Endodermal cell (in vitro differentiated cells): ENCODE data around the gene MLLT1. TPM values are rescaled to one million over a fixed set of nuclear protein-coding genes. Genes with fewer than 3 reads are reported as not detected.

ENCODE experiments used
- DNase-seq: peaks from one replicate; pipeline ENCODE4 v3.0.0-alpha.2; 2017
- H3K27ac ChIP-seq: 2 replicates; pipeline ENCODE4 v1.5.1; 2013; ENCODE audit warnings: mild to moderate bottlenecking, low read depth, low read length, moderate library complexity
- H3K27me3 ChIP-seq: 2 replicates; pipeline ENCODE4 v1.6.1; 2013; ENCODE audit warnings: mild to moderate bottlenecking, low read length, moderate library complexity; ENCODE audit not compliant: insufficient read depth, control insufficient read depth, poor library complexity, severe bottlenecking
- H3K36me3 ChIP-seq: 2 replicates; pipeline ENCODE4 v1.7.0; 2013; ENCODE audit warnings: mild to moderate bottlenecking, low read length, moderate library complexity; ENCODE audit not compliant: control insufficient read depth, insufficient read depth
- H3K4me1 ChIP-seq: one replicate; pipeline ENCODE4 v1.7.0; 2013; ENCODE audit warnings: low read length; ENCODE audit not compliant: control insufficient read depth, insufficient read depth
- H3K4me3 ChIP-seq: 2 replicates; pipeline ENCODE4 v1.5.1; 2013; ENCODE audit warnings: mild to moderate bottlenecking, low read length, moderate library complexity
- H3K9ac ChIP-seq: 2 replicates; pipeline ENCODE4 v1.6.1; 2013; ENCODE audit warnings: mild to moderate bottlenecking, low read length, moderate library complexity; ENCODE audit not compliant: poor library complexity, severe bottlenecking; ENCODE audit errors: extremely low read depth
- H3K9me3 ChIP-seq: 2 replicates; pipeline ENCODE4 v1.6.1; 2013; ENCODE audit warnings: mild to moderate bottlenecking, low read length, moderate library complexity; ENCODE audit not compliant: control insufficient read depth
- H3K27ac Mint-ChIP-seq: 2 replicates; pipeline ENCODE4 v1.8.0; 2020; ENCODE audit warnings: mixed read lengths
- H3K27me3 Mint-ChIP-seq: 2 replicates; pipeline ENCODE4 v1.8.0; 2021; ENCODE audit warnings: mild to moderate bottlenecking, mixed read lengths; ENCODE audit not compliant: insufficient read depth
- H3K36me3 Mint-ChIP-seq: 2 replicates; pipeline ENCODE4 v1.8.0; 2020; ENCODE audit warnings: low read depth, mixed read lengths
- H3K4me1 Mint-ChIP-seq: 2 replicates; pipeline ENCODE4 v1.8.0; 2020; ENCODE audit warnings: mixed read lengths
- H3K4me3 Mint-ChIP-seq: 2 replicates; pipeline ENCODE4 v1.8.0; 2020; ENCODE audit warnings: mild to moderate bottlenecking, moderate library complexity, mixed read lengths
- H3K9me3 Mint-ChIP-seq: 2 replicates; pipeline ENCODE4 v1.8.0; 2020; ENCODE audit warnings: mild to moderate bottlenecking, mixed read lengths
- WGBS, 2 experiments: methylation state at CpG; one replicate each; pipeline versions ENCODE4 v1.1.5 to v1.1.7; 2013; ENCODE audit warnings: missing lambda C conversion rate in 2 of 2, mixed read lengths in 1 of 2; ENCODE audit not compliant: insufficient coverage in 1 of 2, insufficient read length in 1 of 2; 5-methylcytosine and 5-hydroxymethylcytosine counted together
- total RNA-seq, 2 donors: library from RNA; stranded (reverse); fragmentation: NEBNext Ultra II Directional in 1 of 2; extraction: Animal tissue kit (Norgen Biotek cat#: 25700) in 1 of 2; gene quantifications; 2 replicates in 1 of 2; 3 replicates in 1 of 2; pipeline ENCODE4 v1.2.1, GENCODE V29; 2021
- TF ChIP-seq, protein P1 (sequence below): fragments of 200-600 bp; sonication (generic); conservative IDR thresholded peaks from 2 replicates; pipeline ENCODE4 v1.5.0; 2021; ENCODE audit warnings: antibody characterized with exemption, mild to moderate bottlenecking

MLLT1 gene
- total RNA-seq, 2 donors from 2014 or later, result 50.1 to 51.8 TPM

DNA sequence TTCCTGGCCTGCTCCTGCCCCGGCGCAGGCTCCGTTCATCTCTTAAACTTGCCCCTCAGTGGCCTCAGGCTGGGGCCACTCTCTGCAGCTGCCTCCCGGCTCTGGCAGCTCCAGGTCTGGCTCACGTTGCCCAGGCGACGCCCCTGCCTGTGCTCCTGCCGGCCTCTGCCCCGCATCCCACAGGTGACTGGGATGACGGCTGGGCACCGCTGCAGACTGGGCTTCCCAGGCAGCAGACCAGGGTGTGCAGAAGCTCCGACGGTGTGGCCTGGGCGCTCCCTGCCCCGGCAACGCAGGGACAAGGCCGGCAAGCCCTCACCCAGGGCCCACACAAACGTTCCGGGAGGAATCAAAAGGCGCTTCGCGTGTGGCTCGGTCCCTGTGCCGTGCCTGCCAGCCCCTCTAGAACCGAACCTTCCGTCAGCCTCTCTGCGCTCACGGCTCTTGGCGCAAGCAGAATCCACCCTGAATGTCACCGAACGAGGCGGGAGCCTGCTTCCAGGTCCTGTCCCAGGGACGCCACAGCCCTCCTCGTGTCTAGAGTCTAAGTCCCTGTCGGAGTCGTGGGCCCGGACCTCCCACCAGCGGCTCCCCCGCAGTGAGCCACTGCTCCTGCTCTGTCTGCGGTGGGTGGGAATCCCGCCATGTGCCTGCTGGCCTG lies 64.8 kb downstream of the MLLT1 start:
- TF ChIP-seq, protein P1, sequence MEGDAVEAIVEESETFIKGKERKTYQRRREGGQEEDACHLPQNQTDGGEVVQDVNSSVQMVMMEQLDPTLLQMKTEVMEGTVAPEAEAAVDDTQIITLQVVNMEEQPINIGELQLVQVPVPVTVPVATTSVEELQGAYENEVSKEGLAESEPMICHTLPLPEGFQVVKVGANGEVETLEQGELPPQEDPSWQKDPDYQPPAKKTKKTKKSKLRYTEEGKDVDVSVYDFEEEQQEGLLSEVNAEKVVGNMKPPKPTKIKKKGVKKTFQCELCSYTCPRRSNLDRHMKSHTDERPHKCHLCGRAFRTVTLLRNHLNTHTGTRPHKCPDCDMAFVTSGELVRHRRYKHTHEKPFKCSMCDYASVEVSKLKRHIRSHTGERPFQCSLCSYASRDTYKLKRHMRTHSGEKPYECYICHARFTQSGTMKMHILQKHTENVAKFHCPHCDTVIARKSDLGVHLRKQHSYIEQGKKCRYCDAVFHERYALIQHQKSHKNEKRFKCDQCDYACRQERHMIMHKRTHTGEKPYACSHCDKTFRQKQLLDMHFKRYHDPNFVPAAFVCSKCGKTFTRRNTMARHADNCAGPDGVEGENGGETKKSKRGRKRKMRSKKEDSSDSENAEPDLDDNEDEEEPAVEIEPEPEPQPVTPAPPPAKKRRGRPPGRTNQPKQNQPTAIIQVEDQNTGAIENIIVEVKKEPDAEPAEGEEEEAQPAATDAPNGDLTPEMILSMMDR, result no peak
- Histone ChIP-seq H3K4me3 (no peak overlapping the region), H3K9me3 (no peaks in the 10 kb centered on the region), H3K27me3 (no peaks in the 10 kb centered on the region), H3K4me1 (peaks cover 15% of the 10 kb centered on the region), H3K9ac (no peak overlapping the region), H3K27ac (no peak overlapping the region), H3K36me3 (peaks cover 10% of the 10 kb centered on the region)
- Mint-ChIP-seq H3K36me3 (peaks cover 5% of the 10 kb centered on the region), H3K27me3 (no peaks in the 10 kb centered on the region), H3K9me3 (no peaks in the 10 kb centered on the region), H3K4me3 (no peak overlapping the region), H3K4me1 (peaks cover 5% of the 10 kb centered on the region), H3K27ac (no peak overlapping the region)
- DNase-seq, result no peak
- WGBS, 2 experiments, result 93 to 95% methylated on average over 36 to 41 of the region's 41 CpGs

DNA sequence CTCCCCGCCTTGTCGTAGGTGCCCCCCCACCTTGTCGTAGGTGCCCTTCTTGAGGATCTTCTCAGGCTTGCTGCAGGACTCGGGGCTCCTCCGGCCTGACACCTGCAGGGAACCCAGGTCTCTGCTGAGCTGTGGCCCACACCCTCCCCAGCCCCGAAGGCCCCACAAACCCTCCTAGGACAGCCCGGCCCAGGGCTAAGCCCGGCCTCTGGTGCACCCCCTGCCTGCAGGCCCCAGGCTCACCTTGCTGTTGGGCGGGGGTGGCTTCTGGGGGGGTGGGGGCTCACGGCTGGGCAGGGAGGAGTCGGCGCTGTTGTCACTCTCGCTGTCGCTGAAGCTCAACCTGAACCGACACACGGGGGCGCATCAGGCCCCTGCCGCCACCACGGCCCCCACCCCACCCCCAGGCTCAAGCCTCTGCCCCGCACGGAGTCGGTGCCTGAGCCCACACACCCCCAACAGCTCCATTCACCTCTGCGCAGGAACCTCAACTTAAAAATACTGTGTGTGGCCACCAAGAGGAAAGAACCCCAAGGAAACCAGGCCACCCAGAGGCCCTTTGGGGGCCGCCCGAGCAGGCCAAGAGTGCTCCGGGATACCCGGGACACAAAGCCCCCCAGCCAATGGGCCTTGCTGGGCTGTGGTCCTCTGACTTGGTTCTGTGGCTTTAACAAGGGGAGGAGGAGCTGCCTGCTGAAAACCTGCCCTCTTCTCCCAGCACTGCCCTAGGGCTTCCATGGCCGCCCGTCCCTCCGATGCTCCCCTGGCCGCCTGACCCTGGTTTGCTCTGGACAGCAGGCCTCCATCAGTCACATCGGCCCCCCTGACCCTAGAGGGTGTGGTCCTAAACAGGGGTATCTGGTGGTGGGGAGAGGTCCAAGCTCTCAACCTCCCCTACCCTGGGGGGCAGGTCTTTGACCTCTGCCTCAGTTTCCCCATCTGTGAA lies 65.8 kb downstream of the MLLT1 start:
- Histone ChIP-seq H3K27ac (no peak overlapping the region), H3K4me1 (peaks cover 15% of the 10 kb centered on the region), H3K27me3 (no peaks in the 10 kb centered on the region), H3K9ac (no peak overlapping the region), H3K4me3 (no peak overlapping the region), H3K9me3 (no peaks in the 10 kb centered on the region), H3K36me3 (peaks cover 10% of the 10 kb centered on the region)
- WGBS, 2 experiments, result 94 to 100% methylated on average over 4 to 28 of the region's 32 CpGs
- DNase-seq, result no peak
- TF ChIP-seq, protein P1, result no peak
- no peak overlapping the region for H3K27ac Mint-ChIP-seq
- H3K4me1 Mint-ChIP-seq, result peaks cover 5% of the 10 kb centered on the region
- H3K27me3 Mint-ChIP-seq, result no peaks in the 10 kb centered on the region
- peaks cover 5% of the 10 kb centered on the region for H3K36me3 Mint-ChIP-seq
- no peaks in the 10 kb centered on the region for H3K9me3 Mint-ChIP-seq
- H3K4me3 Mint-ChIP-seq, result no peak overlapping the region

DNA sequence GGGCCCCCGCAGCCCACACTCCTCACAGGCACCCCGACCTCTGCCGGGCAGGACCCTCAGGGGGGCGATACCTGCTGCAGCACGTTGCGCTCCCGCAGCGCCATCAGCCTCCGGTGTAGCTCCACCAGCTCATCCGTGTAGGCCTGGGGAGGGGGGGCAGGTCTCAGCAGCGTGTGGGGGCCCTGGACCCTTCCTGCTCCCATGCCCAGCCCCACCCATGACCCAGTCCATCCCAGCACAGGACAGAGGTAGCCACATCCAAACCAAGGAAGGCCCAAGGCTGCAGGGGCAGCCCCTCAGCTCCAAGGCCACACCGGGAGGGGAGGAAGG lies 66.5 kb downstream of the MLLT1 start:
- no peak for DNase-seq
- no peaks in the 10 kb centered on the region for H3K27me3 ChIP-seq
- Mint-ChIP-seq H3K4me3 (no peak overlapping the region), H3K27me3 (no peaks in the 10 kb centered on the region), H3K36me3 (peaks cover 5% of the 10 kb centered on the region), H3K27ac (no peak overlapping the region), H3K4me1 (peaks cover 3% of the 10 kb centered on the region), H3K9me3 (no peaks in the 10 kb centered on the region)
- no peaks in the 10 kb centered on the region for H3K9me3 ChIP-seq
- 92 to 98% methylated on average over 10 to 11 of the region's 12 CpGs for WGBS, 2 experiments
- H3K4me1 ChIP-seq, result peaks cover 13% of the 10 kb centered on the region
- H3K36me3 ChIP-seq, result peaks cover 10% of the 10 kb centered on the region
- TF ChIP-seq, protein P1, result no peak
- no peak overlapping the region for H3K27ac ChIP-seq
- no peak overlapping the region for H3K9ac ChIP-seq
- no peak overlapping the region for H3K4me3 ChIP-seq
